Measurements from ENCODE around the gene AK4. TPM values are rescaled to one million over a fixed set of nuclear protein-coding genes. Genes with fewer than 3 reads are reported as not detected.

AK4 gene
- total and polyA plus RNA-seq, 2 of the 8 experiments (the other 6 are each of a cell fraction or from before 2014, with no cell fraction given), result 64.5 to 175 TPM

DNA sequence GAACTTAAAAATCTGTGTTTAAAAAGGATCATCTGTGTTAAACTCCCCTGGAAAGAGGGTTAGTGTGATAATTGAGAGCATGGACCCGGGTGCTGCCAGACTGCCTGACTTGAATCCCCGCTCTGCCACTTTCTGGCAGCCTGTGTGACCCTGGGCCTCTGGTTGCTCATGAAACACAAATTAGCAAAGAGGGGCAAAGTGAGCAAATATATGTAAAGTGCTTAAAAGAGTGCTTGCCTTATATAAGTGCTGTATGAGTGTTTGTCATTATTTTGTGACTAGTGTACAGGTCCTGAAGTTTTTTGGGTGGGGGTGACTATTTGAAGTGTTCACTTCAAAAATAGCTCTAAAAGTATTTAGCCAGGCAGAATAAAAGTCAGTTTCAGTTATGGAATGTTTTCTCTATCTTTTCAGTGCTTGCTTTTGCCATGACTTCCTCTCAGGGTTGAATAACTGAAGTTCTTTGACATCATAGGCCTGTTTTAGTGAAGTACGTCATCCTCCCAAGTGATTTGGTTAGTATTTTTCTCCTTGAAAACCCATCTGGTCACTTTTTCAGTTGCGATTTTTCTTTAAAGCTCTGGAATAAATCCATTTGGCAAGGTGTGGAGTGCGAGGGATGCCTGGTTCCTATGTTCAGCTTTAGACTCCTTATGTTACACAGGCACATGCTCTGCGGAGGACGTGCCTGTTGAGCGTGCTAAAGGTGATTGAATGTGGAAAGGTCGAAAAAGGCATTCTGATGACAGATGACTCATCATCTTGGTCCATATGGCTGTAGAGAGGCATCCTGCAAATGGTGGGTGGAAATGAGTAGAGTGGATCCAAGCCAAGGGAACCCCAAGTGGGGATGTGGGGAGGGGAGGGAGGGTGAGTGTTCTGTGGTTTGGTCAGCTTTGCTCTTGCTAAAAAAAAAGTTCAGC, 47.8 kb downstream of the AK4 start:
- Histone ChIP-seq H3K4me1 (replicated peaks in 1 of 4; ENCODE audit: control insufficient read depth in 3 of 4, insufficient read depth in 4 of 4, low read length in 3 of 4) (no peaks in the 10 kb centered on the region), H2BK12ac (ENCODE audit: low read depth, low read length) (no peak overlapping the region), H3K14ac (ENCODE audit: insufficient read length) (no peak overlapping the region), H2BK15ac (ENCODE audit: low read length) (no peak overlapping the region), H3K27ac (ENCODE audit: low read depth, low read length) (no peak overlapping the region), H2AFZ (ENCODE audit: low read length) (no peak overlapping the region), H4K20me1 (replicated peaks in 1 of 2; ENCODE audit: control insufficient read depth in 1 of 2, insufficient read depth in 2 of 2, low read length in 2 of 2) (peaks cover 0 to 1% of the 10 kb centered on the region in 2 experiments), H3K56ac (replicated peaks; ENCODE audit: insufficient read length, low read depth, low read length) (no peak overlapping the region), H3K4me3 (ENCODE audit: extremely low read depth in 1 of 4, insufficient read depth in 2 of 4, low read depth in 3 of 4, low read length in 4 of 4) (no peak overlapping the region), H2BK5ac (ENCODE audit: low read depth, low read length) (no peak overlapping the region), H2AK5ac (ENCODE audit: low read depth, low read length) (no peak overlapping the region), H3K23me2 (ENCODE audit: low read depth, low read length) (no peaks in the 10 kb centered on the region; the same call in 1 of the 2 replicates), H3K4me2 (ENCODE audit: insufficient read depth in 1 of 2, low read depth in 2 of 2, low read length in 2 of 2) (no peak overlapping the region), H3K9ac (replicated peaks in 1 of 4; ENCODE audit: extremely low read depth in 1 of 4, low read depth in 3 of 4, low read length in 3 of 4) (no peak overlapping the region), H3K9me3 (ENCODE audit: insufficient read depth in 2 of 2, low read depth in 1 of 2, low read length in 1 of 2) (no peaks in the 10 kb centered on the region), H3K18ac (ENCODE audit: extremely low read depth, low read length) (no peak overlapping the region), H4K8ac (ENCODE audit: extremely low read depth, insufficient read depth, low read length) (no peak overlapping the region), H3K79me2 (ENCODE audit: control insufficient read depth in 1 of 2, insufficient read depth in 2 of 2, low read length in 2 of 2) (peaks cover 3 to 6% of the 10 kb centered on the region in 2 experiments; a peak in 2 of 4 replicates), H3K36me3 (ENCODE audit: control insufficient read depth in 2 of 4, insufficient read depth in 4 of 4, low read length in 3 of 4) (0 out of 8 replicates have a peak, but pooled peaks cover 0 to 7% (median 1%) of the 10 kb centered on the region in 4 experiments), H2BK120ac (replicated peaks; ENCODE audit: low read depth, low read length) (no peak overlapping the region), H3K4ac (replicated peaks; ENCODE audit: insufficient read length, low read depth, low read length) (no peak overlapping the region), H3K79me1 (ENCODE audit: low read depth, low read length) (peaks cover 2% of the 10 kb centered on the region; the same call in 1 of the 2 replicates), H3K27me3 (replicated peaks in 1 of 4; ENCODE audit: control insufficient read depth in 3 of 4, extremely low read depth in 1 of 4, insufficient read depth in 3 of 4, low read length in 3 of 4) (no peaks in the 10 kb centered on the region), H4K5ac (ENCODE audit: insufficient read length, low read depth, low read length) (no peak overlapping the region), H3K23ac (ENCODE audit: insufficient read length) (no peak overlapping the region), H4K91ac (replicated peaks; ENCODE audit: insufficient read length, low read length) (no peak overlapping the region), H2BK20ac (ENCODE audit: low read length) (no peak overlapping the region)
- ChIA-PET POLR2A (ENCODE audit: partially characterized antibody) (interaction anchor here (0.6 to 0.7 kb wide), 2 partner anchors 21 to 182 kb away, joined by 3 read pairs; no protein-coding TSS in a partner anchor), CTCF (ENCODE audit: partially characterized antibody) (interaction anchor here (2.2 to 8.6 kb wide), 2 partner anchors 13 to 14 kb away, joined by 7 to 52 read pairs; no protein-coding TSS in a partner anchor)
- FAIRE-seq, result no peak
- WGBS, 2 experiments (ENCODE audit: extremely low coverage in 1 of 2, insufficient coverage in 1 of 2, insufficient read length in 1 of 2, insufficient replicate concordance in 2 of 2, low coverage in 1 of 2, low lambda C conversion rate in 2 of 2, missing lambda C conversion rate in 1 of 2), result 88% methylated on average over 9 of the region's 9 CpGs; no CpG with 5 or more reads in 1 of the 2 experiments
- no peak for DNase-seq (ENCODE audit: low read depth in 1 of 2, low spot score in 2 of 2)
- TF ChIP-seq PHF8 (conservative IDR thresholded peaks at IDR 0.05; ENCODE audit: low read depth, low read length) (no peak), SP2 (IDR thresholded peaks at IDR 0.05; ENCODE audit: low read length) (no peak), NANOG (IDR thresholded peaks at IDR 0.05; ENCODE audit: insufficient read depth, low read depth, low read length, poor library complexity, severe bottlenecking) (no peak), RXRA (IDR thresholded peaks at IDR 0.05; ENCODE audit: insufficient read depth, low read depth, low read length) (no peak), POLR2AphosphoS5 (IDR thresholded peaks at IDR 0.05; ENCODE audit: low read depth, low read length) (no peak)

Measured in H1 (cell line).